Breast epithelium (tissue), 4 donors: ENCODE results near the gene SAP30BP. TPM values are rescaled to one million over a fixed set of nuclear protein-coding genes. Genes with fewer than 3 reads are reported as not detected.
A peak's percentile ranks its signal among the peaks of the same experiment; 100 is the strongest.

Source experiments
- DNase-seq, 2 donors: peaks; one replicate each; pipeline ENCODE4 v3.0.0-alpha.2; 2019; ENCODE audit warnings: low spot score in 2 of 2
- H3K27ac ChIP-seq, 2 donors: fragments of 200-600 bp; sonication (generic) in 1 of 2; one replicate each; pipeline ENCODE4 v1.5.1; 2016 to 2019; ENCODE audit warnings: mild to moderate bottlenecking in 1 of 2
- H3K27me3 ChIP-seq, 2 donors: fragments of 200-600 bp; sonication (generic) in 1 of 2; one replicate each; pipeline versions ENCODE4 v1.5.1 to v1.6.0; 2017 to 2019; ENCODE audit warnings: control low read depth in 1 of 2, mild to moderate bottlenecking in 1 of 2
- H3K36me3 ChIP-seq: fragments of 200-600 bp; one replicate; pipeline ENCODE4 v1.5.1; 2019
- H3K4me1 ChIP-seq, 2 donors: fragments of 200-600 bp; sonication (generic); one replicate each; pipeline ENCODE4 v1.5.1; 2016 to 2019; ENCODE audit warnings: control low read depth in 1 of 2
- H3K4me3 ChIP-seq, 3 donors: fragments of 200-600 bp; sonication (generic); 1 replicate in 2 of 3; 2 replicates in 1 of 3; pipeline ENCODE4 v1.5.1; 2016 to 2019; ENCODE audit warnings: mild to moderate bottlenecking in 3 of 3, moderate library complexity in 2 of 3
- H3K9me3 ChIP-seq, 2 donors: fragments of 200-600 bp; sonication (generic) in 1 of 2; one replicate each; pipeline ENCODE4 v1.5.1; 2016 to 2019; ENCODE audit warnings: control low read depth in 1 of 2
- CTCF ChIP-seq, 3 donors: fragments of 450-650 bp; IDR thresholded peaks; one replicate each; pipeline ENCODE4 v1.5.1; 2016 to 2017; ENCODE audit warnings: antibody characterized with exemption in 3 of 3, mild to moderate bottlenecking in 3 of 3, moderate library complexity in 3 of 3
- POLR2A ChIP-seq: fragments of 450-650 bp; IDR thresholded peaks from one replicate; pipeline ENCODE4 v1.6.1; 2016; ENCODE audit warnings: antibody characterized with exemption, mild to moderate bottlenecking, moderate library complexity
- POLR2AphosphoS5 ChIP-seq, 3 donors: sonication (generic); formaldehyde crosslinking; IDR thresholded peaks; one replicate each; pipeline ENCODE4 v1.6.1; 2017; ENCODE audit warnings: antibody characterized with exemption in 3 of 3
- intact Hi-C: fragments of 100-400 bp; cut with DNase I; formaldehyde crosslinking; loops from one replicate; pipeline ENCODE4 v1.15.1; 2023; ENCODE audit warnings: low total_unique reads
- total RNA-seq, 3 donors: library from RNA; depleted of rRNA; stranded (reverse); fragments of >200 nt; gene quantifications; one replicate each; pipeline ENCODE4 v1.1.0, GENCODE V29; 2016

The SAP30BP gene
- total RNA-seq, 3 donors from 2014 or later, result 68.3 to 89.5 (median 86.1) TPM

DNA sequence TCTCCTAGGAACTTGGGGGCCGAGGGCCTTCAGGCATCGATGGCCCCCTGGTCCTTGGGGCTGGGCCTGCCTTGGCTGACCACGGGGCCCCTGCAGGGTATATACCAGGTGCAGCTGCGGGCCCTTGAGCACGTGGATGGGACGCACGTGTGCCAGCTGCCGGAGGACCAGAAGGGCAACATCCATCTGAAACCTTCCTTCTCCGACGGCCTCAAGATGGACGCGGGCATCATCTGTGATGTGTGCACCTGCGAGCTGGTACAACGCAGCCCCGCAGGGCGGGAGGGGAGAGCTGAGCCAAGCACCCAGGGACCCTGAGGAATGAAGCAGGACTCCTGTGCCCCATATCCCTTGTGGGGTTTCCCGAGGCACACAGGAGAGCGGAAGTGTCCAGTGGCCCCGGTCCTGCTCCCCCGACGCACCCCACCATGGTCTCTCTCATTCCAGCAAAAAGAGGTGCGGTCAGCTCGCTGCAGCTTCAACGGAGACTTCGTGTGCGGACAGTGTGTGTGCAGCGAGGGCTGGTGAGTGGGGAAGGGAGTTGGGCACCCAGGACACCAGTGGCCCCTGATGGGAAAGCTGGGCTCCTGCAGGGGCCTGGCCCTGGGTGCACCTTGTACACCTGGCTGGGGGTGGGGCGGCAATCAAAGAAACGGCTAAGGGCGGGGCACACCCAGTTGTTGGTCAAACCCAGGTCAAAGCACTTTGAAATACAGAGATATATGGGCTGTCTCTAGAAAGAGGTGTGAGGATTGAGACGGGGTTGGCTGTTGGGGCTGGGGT lies 64.8 kb downstream of the SAP30BP start:
- Histone ChIP-seq H3K4me1 (no peaks in the 10 kb centered on the region), H3K9me3 (no peaks in the 10 kb centered on the region), H3K27me3 (no peaks in the 10 kb centered on the region), H3K36me3 (peaks cover 4% of the 10 kb centered on the region), H3K4me3 (no peak overlapping the region), H3K27ac (no peak overlapping the region)
- intact Hi-C loops, result no loop called here
- no peak for DNase-seq
- TF ChIP-seq POLR2AphosphoS5 (IDR thresholded peaks at IDR 0.05) (no peak), POLR2A (no peak), CTCF (IDR thresholded peaks at IDR 0.05) (no peak)

DNA sequence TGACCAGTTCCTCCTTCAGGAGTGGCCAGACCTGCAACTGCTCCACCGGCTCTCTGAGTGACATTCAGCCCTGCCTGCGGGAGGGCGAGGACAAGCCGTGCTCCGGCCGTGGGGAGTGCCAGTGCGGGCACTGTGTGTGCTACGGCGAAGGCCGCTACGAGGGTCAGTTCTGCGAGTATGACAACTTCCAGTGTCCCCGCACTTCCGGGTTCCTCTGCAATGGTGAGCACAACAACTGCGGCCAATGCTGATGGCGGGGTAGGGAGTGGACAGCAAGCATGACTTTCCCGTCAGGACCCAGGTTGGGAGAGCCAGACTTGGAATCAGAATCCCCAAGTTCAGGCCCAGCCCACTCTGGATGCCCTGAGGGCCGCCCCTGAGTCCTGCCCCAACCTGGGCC lies 66.3 kb downstream of the SAP30BP start:
- TF ChIP-seq POLR2A (no peak), CTCF (IDR thresholded peaks at IDR 0.05) (no peak), POLR2AphosphoS5 (IDR thresholded peaks at IDR 0.05) (no peak)
- Histone ChIP-seq H3K9me3 (no peaks in the 10 kb centered on the region), H3K4me3 (no peak overlapping the region), H3K27me3 (no peaks in the 10 kb centered on the region), H3K4me1 (no peaks in the 10 kb centered on the region), H3K36me3 (peaks cover 7% of the 10 kb centered on the region), H3K27ac (no peak overlapping the region)
- no peak for DNase-seq
- intact Hi-C loops, result no loop called here

GRCh38 chr17:75734674-75735294 lies 67.6 kb downstream of the SAP30BP start:
- Histone ChIP-seq H3K36me3 (peaks cover 7% of the 10 kb centered on the region), H3K4me3 (no peak overlapping the region), H3K27me3 (no peaks in the 10 kb centered on the region), H3K27ac (no peak overlapping the region), H3K9me3 (no peaks in the 10 kb centered on the region), H3K4me1 (no peaks in the 10 kb centered on the region)
- TF ChIP-seq POLR2A, result no peak
- intact Hi-C loops, result no loop called here
- DNase-seq, result no peak

- intact Hi-C loops, result no loop called here
- no peak for DNase-seq
- no peaks in the 10 kb centered on the region for H3K9me3 ChIP-seq
- H3K27ac ChIP-seq, result peak overlapping the region in 1 of 2 donors; percentile 43
- H3K27me3 ChIP-seq, result no peaks in the 10 kb centered on the region
- no peak for TF ChIP-seq CTCF (IDR thresholded peaks at IDR 0.05)
- no peak for TF ChIP-seq POLR2A
- TF ChIP-seq POLR2AphosphoS5 (IDR thresholded peaks at IDR 0.05), result no peak
- H3K4me3 ChIP-seq, result no peak overlapping the region
- peaks cover 7% of the 10 kb centered on the region for H3K36me3 ChIP-seq
- no peaks in the 10 kb centered on the region for H3K4me1 ChIP-seq
Observed at GRCh38 chr17:75736173-75736835, 69.2 kb downstream of the SAP30BP start.

DNA sequence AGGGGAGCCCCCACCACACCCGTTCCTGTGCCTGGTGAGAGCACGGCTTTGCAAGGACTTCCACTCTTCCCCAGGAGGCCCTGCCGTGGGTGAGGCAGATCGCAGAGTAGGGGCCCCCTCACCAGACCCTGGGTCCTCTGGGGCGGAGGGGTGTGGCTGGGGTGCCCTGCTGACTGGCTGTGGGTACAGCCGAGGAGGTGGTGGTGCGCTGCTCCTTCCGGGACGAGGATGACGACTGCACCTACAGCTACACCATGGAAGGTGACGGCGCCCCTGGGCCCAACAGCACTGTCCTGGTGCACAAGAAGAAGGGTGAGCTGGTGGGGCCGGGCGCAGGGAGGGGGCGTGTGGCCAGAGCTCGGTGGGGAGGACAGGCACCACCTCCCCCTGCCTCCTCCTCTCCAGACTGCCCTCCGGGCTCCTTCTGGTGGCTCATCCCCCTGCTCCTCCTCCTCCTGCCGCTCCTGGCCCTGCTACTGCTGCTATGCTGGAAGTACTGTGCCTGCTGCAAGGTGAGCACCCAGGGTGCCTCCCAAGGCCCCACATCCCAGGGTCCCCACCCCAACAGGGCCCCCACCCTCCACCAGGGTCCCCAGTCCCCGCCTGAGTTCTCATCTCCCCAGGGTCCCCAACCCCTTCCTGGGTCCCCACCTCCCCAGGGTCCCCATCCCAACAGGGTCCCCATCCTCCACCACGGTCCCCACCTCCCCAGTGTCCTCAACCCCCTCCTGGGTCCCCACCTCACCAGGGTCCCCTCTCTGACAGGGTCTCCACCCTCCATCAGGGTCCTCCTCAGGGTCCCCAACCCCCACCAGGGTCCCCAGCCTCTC lies 70.2 kb downstream of the SAP30BP start:
- H3K27me3 ChIP-seq, result no peaks in the 10 kb centered on the region
- H3K36me3 ChIP-seq, result peaks cover 7% of the 10 kb centered on the region
- intact Hi-C loops, result no loop called here
- H3K27ac ChIP-seq, result no peak overlapping the region
- H3K4me3 ChIP-seq, result no peak overlapping the region
- no peak for TF ChIP-seq CTCF (IDR thresholded peaks at IDR 0.05)
- no peak for TF ChIP-seq POLR2AphosphoS5 (IDR thresholded peaks at IDR 0.05)
- no peak for TF ChIP-seq POLR2A
- no peaks in the 10 kb centered on the region for H3K4me1 ChIP-seq
- H3K9me3 ChIP-seq, result no peaks in the 10 kb centered on the region
- no peak for DNase-seq
